Measurements from ENCODE around the gene HSF5.

- no peak for TF ChIP-seq CTCF (IDR thresholded peaks at IDR 0.05)
- TF ChIP-seq ZFX (IDR thresholded peaks at IDR 0.05; ENCODE audit: borderline replicate concordance) = no peak
Measured at GRCh38 chr17:58403311-58403710, 84.9 kb downstream of the HSF5 start.
